Colonic mucosa (tissue), 4 donors: ENCODE results near the gene ZNF264. TPM values are rescaled to one million over a fixed set of nuclear protein-coding genes. Genes with fewer than 3 reads are reported as not detected.

Experiments
- DNase-seq: peaks from one replicate; pipeline ENCODE4 v3.0.0-alpha.2; 2020
- H3K27ac ChIP-seq: fragments of 200-600 bp; one replicate; pipeline ENCODE4 v1.8.0; 2021
- H3K27me3 ChIP-seq: fragments of 200-600 bp; one replicate; pipeline ENCODE4 v1.8.0; 2021
- H3K36me3 ChIP-seq: fragments of 200-600 bp; one replicate; pipeline ENCODE4 v1.8.0; 2021
- H3K4me1 ChIP-seq: fragments of 200-600 bp; one replicate; pipeline ENCODE4 v1.8.0; 2021; ENCODE audit warnings: mild to moderate bottlenecking
- H3K4me3 ChIP-seq: fragments of 200-600 bp; one replicate; pipeline ENCODE4 v1.8.0; 2021
- H3K9ac ChIP-seq, 2 donors: one replicate each; pipeline ENCODE4 v1.7.0; 2013; ENCODE audit warnings: control low read depth in 2 of 2, low read depth in 2 of 2, low read length in 2 of 2
- H3K9me3 ChIP-seq: fragments of 200-600 bp; one replicate; pipeline ENCODE4 v1.8.0; 2021
- CTCF ChIP-seq: fragments of 200-600 bp; IDR thresholded peaks from one replicate; pipeline ENCODE4 v1.8.0; 2022; ENCODE audit warnings: antibody characterized with exemption, mild to moderate bottlenecking
- intact Hi-C: fragments of 100-400 bp; cut with DNase I; formaldehyde crosslinking; loops from one replicate; pipeline ENCODE4 v1.14.1; 2022
- total RNA-seq, 2 donors: library from RNA; stranded (reverse); fragmentation: NEBNext Ultra II Directional in 1 of 2; extraction: Animal tissue kit (Norgen Biotek cat#: 25700) in 1 of 2; gene quantifications; one replicate each; pipeline ENCODE4 v1.2.1, GENCODE V29; 2021
- donor health status: healthy.
- donor health status: DM: no; HTN: no; CAD: no.
- donor health status: DM: no; HTN: no; CAD: no.

Gene ZNF264
- total RNA-seq, 2 donors from 2014 or later, result 23.9 to 26.3 TPM

- Histone ChIP-seq H3K9me3 (no peaks in the 10 kb centered on the region), H3K9ac (no peak overlapping the region), H3K36me3 (no peaks in the 10 kb centered on the region), H3K27me3 (no peaks in the 10 kb centered on the region), H3K27ac (no peak overlapping the region), H3K4me3 (no peak overlapping the region), H3K4me1 (no peaks in the 10 kb centered on the region)
- no peak for DNase-seq
- TF ChIP-seq CTCF, result no peak
- intact Hi-C loops, result no loop called here
Observed at GRCh38 chr19:57263244-57263741, 72.0 kb downstream of the ZNF264 start.

GRCh38 chr19:57267291-57267690 is 76.0 kb downstream of the ZNF264 start:
- H3K4me3 ChIP-seq, result no peak overlapping the region
- H3K9me3 ChIP-seq, result no peaks in the 10 kb centered on the region
- H3K36me3 ChIP-seq, result no peaks in the 10 kb centered on the region
- DNase-seq, result no peak
- H3K4me1 ChIP-seq, result no peaks in the 10 kb centered on the region
- no peak for TF ChIP-seq CTCF
- no peak overlapping the region for H3K9ac ChIP-seq
- intact Hi-C loops, result no loop called here
- no peaks in the 10 kb centered on the region for H3K27me3 ChIP-seq
- no peak overlapping the region for H3K27ac ChIP-seq

GRCh38 chr19:57269515-57270250 is 78.4 kb downstream of the ZNF264 start:
- no peaks in the 10 kb centered on the region for H3K4me1 ChIP-seq
- no peak for DNase-seq
- intact Hi-C loops, result no loop called here
- no peak overlapping the region for H3K9ac ChIP-seq
- H3K27ac ChIP-seq, result no peak overlapping the region
- H3K9me3 ChIP-seq, result no peaks in the 10 kb centered on the region
- H3K27me3 ChIP-seq, result no peaks in the 10 kb centered on the region
- no peaks in the 10 kb centered on the region for H3K36me3 ChIP-seq
- no peak for TF ChIP-seq CTCF
- H3K4me3 ChIP-seq, result no peak overlapping the region

- no peak overlapping the region for H3K4me3 ChIP-seq
- H3K36me3 ChIP-seq, result no peaks in the 10 kb centered on the region
- TF ChIP-seq CTCF, result no peak
- H3K4me1 ChIP-seq, result no peaks in the 10 kb centered on the region
- H3K27ac ChIP-seq, result no peak overlapping the region
- no peak for DNase-seq
- H3K9ac ChIP-seq, result no peak overlapping the region
- no peaks in the 10 kb centered on the region for H3K9me3 ChIP-seq
- intact Hi-C loops, result no loop called here
- no peaks in the 10 kb centered on the region for H3K27me3 ChIP-seq
Observed at GRCh38 chr19:57271280-57271679, 80.0 kb downstream of the ZNF264 start.

Other genes with a start within 250 kb of the ZNF264 start
- gene USP29, start 71.5 kb upstream of the ZNF264 start, total RNA-seq, result not detected
- gene ZIM3, start 46.3 kb upstream of the ZNF264 start, total RNA-seq, result not detected
- not detected for gene DUXA, start 24.0 kb upstream of the ZNF264 start, total RNA-seq
- gene AURKC, start 39.5 kb downstream of the ZNF264 start, total RNA-seq, result under 1 TPM; 0.30 to 0.69 TPM
- gene ZNF805, start 49.1 kb downstream of the ZNF264 start, total RNA-seq, result 10 to 100 TPM in 1 of 2 donors, 1 to 10 TPM in 1; 6.2 to 11.4 TPM
- 10 to 100 TPM; 28.5 to 35.1 TPM for gene ZNF460, start 89.0 kb downstream of the ZNF264 start, total RNA-seq
- 1 to 10 TPM; 3.2 to 3.7 TPM for gene ZNF543, start 129.0 kb downstream of the ZNF264 start, total RNA-seq
- 1 to 10 TPM; 3.6 TPM for gene ZNF304, start 159.8 kb downstream of the ZNF264 start, total RNA-seq
- 1 to 10 TPM; 3.8 to 4.6 TPM for gene TRAPPC2B, start 172.1 kb downstream of the ZNF264 start, total RNA-seq
- gene ZNF547, start 172.1 kb downstream of the ZNF264 start, total RNA-seq, result 1 to 10 TPM; 1.2 to 2.3 TPM
- 1 to 10 TPM; 6.5 to 7.6 TPM for gene ZNF548, start 198.4 kb downstream of the ZNF264 start, total RNA-seq
- gene ZNF17, start 219.7 kb downstream of the ZNF264 start, total RNA-seq, result 1 to 10 TPM; 6.2 to 6.9 TPM
- gene ZNF749, start 243.8 kb downstream of the ZNF264 start, total RNA-seq, result 1 to 10 TPM; 9.2 to 9.3 TPM